Natural killer cell (primary cell): ENCODE measurements around the gene GMCL1. TPM values are rescaled to one million over a fixed set of nuclear protein-coding genes. Genes with fewer than 3 reads are reported as not detected.

ENCODE experiments used
- ATAC-seq, 3 donors: fragments of 150-1000 bp in 2 of 3; fragments of 200-7000 bp in 1 of 3; cut with Tn5 transposase; 1 replicate in 1 of 3; 2 replicates in 2 of 3; pipeline ENCODE4 v1.10.0; 2021; ENCODE audit warnings: mild to moderate bottlenecking in 2 of 3, moderate library complexity in 2 of 3
- DNase-seq, 2 donors: peaks; one replicate each; pipeline versions ENCODE4 v3.0.0 to v3.0.0-alpha.2; 2013 to 2021; ENCODE audit warnings: mixed read lengths in 1 of 2
- H3K27ac ChIP-seq: one replicate; pipeline ENCODE4 v1.5.1; 2013; ENCODE audit warnings: mild to moderate bottlenecking, low read length
- H3K27me3 ChIP-seq: one replicate; pipeline ENCODE4 v1.6.1; 2013; ENCODE audit warnings: low read length; ENCODE audit not compliant: control insufficient read depth, insufficient read depth
- H3K36me3 ChIP-seq: one replicate; pipeline ENCODE4 v1.6.1; 2013; ENCODE audit warnings: low read length; ENCODE audit not compliant: control insufficient read depth, insufficient read depth
- H3K4me1 ChIP-seq: one replicate; pipeline ENCODE4 v1.6.1; 2013; ENCODE audit warnings: low read length; ENCODE audit not compliant: control insufficient read depth, insufficient read depth
- H3K4me3 ChIP-seq: one replicate; pipeline ENCODE4 v1.5.1; 2013; ENCODE audit warnings: low read length
- H3K9me3 ChIP-seq: one replicate; pipeline ENCODE4 v1.6.1; 2013; ENCODE audit warnings: low read length; ENCODE audit not compliant: control insufficient read depth, insufficient read depth
- H3K27ac Mint-ChIP-seq, 2 donors: one replicate each; pipeline ENCODE4 v1.8.0; 2022; ENCODE audit warnings: mild to moderate bottlenecking in 2 of 2, mixed read lengths in 2 of 2, moderate library complexity in 1 of 2
- H3K27me3 Mint-ChIP-seq, 2 donors: one replicate each; pipeline ENCODE4 v1.8.0; 2022; ENCODE audit warnings: low read depth in 2 of 2, mixed read lengths in 2 of 2
- H3K36me3 Mint-ChIP-seq: one replicate; pipeline ENCODE4 v1.8.0; 2022; ENCODE audit warnings: mixed read lengths
- H3K4me1 Mint-ChIP-seq, 2 donors: one replicate each; pipeline ENCODE4 v1.8.0; 2022; ENCODE audit warnings: mixed read lengths in 2 of 2
- H3K4me3 Mint-ChIP-seq: one replicate; pipeline ENCODE4 v1.8.0; 2022; ENCODE audit warnings: mild to moderate bottlenecking, moderate library complexity, mixed read lengths
- H3K9me3 Mint-ChIP-seq, 2 donors: one replicate each; pipeline ENCODE4 v1.8.0; 2022; ENCODE audit warnings: mixed read lengths in 2 of 2
- CTCF ChIP-seq: fragments of 200-600 bp; IDR thresholded peaks from one replicate; pipeline ENCODE4 v1.8.0; 2022; ENCODE audit warnings: antibody characterized with exemption
- WGBS: methylation state at CpG from one replicate; pipeline ENCODE4 v1.1.7; 2013; ENCODE audit warnings: missing lambda C conversion rate; ENCODE audit not compliant: insufficient coverage; 5-methylcytosine and 5-hydroxymethylcytosine counted together
- intact Hi-C: fragments of 100-400 bp; cut with micrococcal nuclease; formaldehyde crosslinking; loops from one replicate; pipeline ENCODE4 v1.14.2; 2022
- total RNA-seq, 4 donors: library from RNA; stranded (reverse); fragments of 120-200 nt in 1 of 4; gene quantifications; one replicate each; pipeline versions ENCODE4 v1.2.3 to v1.2.4, GENCODE V29; 2013 to 2022

Gene GMCL1
- total RNA-seq, 3 donors from 2014 or later (not counting 1 experiment from before 2014, with no cell fraction given): 34.6 to 49.4 (median 35.9) TPM

GRCh38 chr2:69902213-69902922 is 72.9 kb downstream of the GMCL1 start:
- TF ChIP-seq CTCF: no peak
- peak overlapping the region; percentile 72 to 89 for H3K27ac Mint-ChIP-seq
- H3K36me3 Mint-ChIP-seq: peaks cover 16% of the 10 kb centered on the region
- peaks cover 14% of the 10 kb centered on the region for H3K4me1 ChIP-seq
- H3K27ac ChIP-seq: peak overlapping the region; percentile 47
- no peaks in the 10 kb centered on the region for H3K9me3 Mint-ChIP-seq
- H3K4me3 ChIP-seq: peak overlapping the region; percentile 13
- peaks cover 56% of the 10 kb centered on the region for H3K36me3 ChIP-seq
- 19% methylated on average over 7 of the region's 8 CpGs for WGBS
- DNase-seq (peak in 1 of 2 donors; percentile 40), ATAC-seq (peak; percentile 29 to 61 (median 40))
- no peaks in the 10 kb centered on the region for H3K27me3 Mint-ChIP-seq
- intact Hi-C loops: no loop called here
- peaks cover 25% of the 10 kb centered on the region in 2 donors for H3K4me1 Mint-ChIP-seq
- no peaks in the 10 kb centered on the region for H3K27me3 ChIP-seq
- H3K9me3 ChIP-seq: no peaks in the 10 kb centered on the region
- H3K4me3 Mint-ChIP-seq: peak overlapping the region; percentile 82

- Histone ChIP-seq H3K4me3 (no peak overlapping the region), H3K4me1 (peaks cover 8% of the 10 kb centered on the region), H3K36me3 (peaks cover 57% of the 10 kb centered on the region), H3K27me3 (no peaks in the 10 kb centered on the region), H3K27ac (no peak overlapping the region), H3K9me3 (no peaks in the 10 kb centered on the region)
- Mint-ChIP-seq H3K4me3 (no peak overlapping the region), H3K27ac (no peak overlapping the region), H3K4me1 (peaks cover 11 to 17% of the 10 kb centered on the region in 2 donors), H3K9me3 (no peaks in the 10 kb centered on the region), H3K36me3 (peaks cover 11% of the 10 kb centered on the region), H3K27me3 (no peaks in the 10 kb centered on the region)
- no peak for TF ChIP-seq CTCF
- ATAC-seq (no peak), DNase-seq (no peak)
- intact Hi-C loops: no loop called here
These were observed 77.8 kb downstream of the GMCL1 start for GRCh38 chr2:69907216-69907615.

- ATAC-seq (no peak), DNase-seq (peak in 1 of 2 donors; percentile 80)
- intact Hi-C loops: loop anchor here (5.0 kb wide), 2 partner anchors 390 to 705 kb away; partner anchors contain the start of gene FAM136A
- H3K27ac ChIP-seq: peak overlapping the region; percentile 1
- Mint-ChIP-seq H3K4me3 (peak overlapping the region; percentile 71), H3K9me3 (no peaks in the 10 kb centered on the region), H3K27me3 (no peaks in the 10 kb centered on the region), H3K4me1 (peaks cover 11 to 19% of the 10 kb centered on the region in 2 donors), H3K27ac (peak overlapping the region; percentile 82 to 91), H3K36me3 (peaks cover 4% of the 10 kb centered on the region)
- WGBS: 25% methylated on average over 1 of the region's 2 CpGs
- no peaks in the 10 kb centered on the region for H3K9me3 ChIP-seq
- peak; percentile 83 for TF ChIP-seq CTCF
- H3K4me3 ChIP-seq: no peak overlapping the region
- peaks cover 34% of the 10 kb centered on the region for H3K36me3 ChIP-seq
- no peaks in the 10 kb centered on the region for H3K27me3 ChIP-seq
- peaks cover 13% of the 10 kb centered on the region for H3K4me1 ChIP-seq
These were observed 82.6 kb downstream of the GMCL1 start for GRCh38 chr2:69911985-69912563.
